Islet of Langerhans (tissue), 1 donor: Measurements from ENCODE around the gene TRIM63.

Experiments
- FAIRE-seq: peaks from one replicate; lab custom pipeline; 2011; peaks lifted over from hg19 to GRCh38; lab: Jason Lieb, UNC

TRIM63 gene

DNA sequence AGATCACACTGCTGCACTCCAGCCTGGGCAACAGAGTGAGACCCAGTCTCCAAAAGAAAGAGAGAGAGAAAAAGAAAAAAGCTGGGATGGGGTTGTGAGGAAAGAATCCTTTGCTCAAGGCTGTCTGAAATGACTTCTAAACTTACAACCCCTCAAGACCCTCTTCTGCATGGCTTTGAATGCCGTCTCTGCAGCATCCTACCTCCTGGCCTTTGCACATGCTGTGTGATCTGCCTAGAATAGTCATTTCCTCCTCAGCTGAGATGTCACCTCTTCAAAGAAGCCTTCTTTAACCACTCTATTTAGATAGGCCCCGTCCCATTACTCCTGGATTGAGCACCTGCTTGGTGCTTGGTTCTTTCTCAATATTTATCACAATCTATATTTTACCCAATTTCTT is 17.4 kb upstream of the TRIM63 start:
- FAIRE-seq: no peak

DNA sequence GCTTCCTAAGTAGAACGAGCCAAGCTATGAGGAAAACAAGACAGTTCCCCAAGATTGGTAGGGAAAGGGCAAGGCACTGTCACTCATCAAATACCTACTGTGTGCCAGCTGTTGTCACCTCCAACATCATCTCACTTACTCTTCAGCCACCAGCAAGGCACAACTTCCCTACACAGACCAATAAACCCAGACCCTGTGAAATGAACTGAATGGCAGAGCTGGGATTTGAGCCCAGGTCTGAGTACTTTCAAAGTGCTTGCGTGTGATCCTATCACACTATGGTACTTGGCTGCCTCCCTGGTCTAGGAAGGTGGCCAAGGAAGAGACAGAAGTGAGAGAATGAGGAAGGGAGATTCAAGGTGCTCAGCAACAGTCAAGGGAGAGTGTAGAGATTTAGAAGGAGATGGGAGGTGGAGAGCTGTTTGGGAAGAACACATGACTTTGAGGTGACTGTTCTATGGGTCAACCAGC is 16.7 kb upstream of the TRIM63 start:
- no peak for FAIRE-seq

DNA sequence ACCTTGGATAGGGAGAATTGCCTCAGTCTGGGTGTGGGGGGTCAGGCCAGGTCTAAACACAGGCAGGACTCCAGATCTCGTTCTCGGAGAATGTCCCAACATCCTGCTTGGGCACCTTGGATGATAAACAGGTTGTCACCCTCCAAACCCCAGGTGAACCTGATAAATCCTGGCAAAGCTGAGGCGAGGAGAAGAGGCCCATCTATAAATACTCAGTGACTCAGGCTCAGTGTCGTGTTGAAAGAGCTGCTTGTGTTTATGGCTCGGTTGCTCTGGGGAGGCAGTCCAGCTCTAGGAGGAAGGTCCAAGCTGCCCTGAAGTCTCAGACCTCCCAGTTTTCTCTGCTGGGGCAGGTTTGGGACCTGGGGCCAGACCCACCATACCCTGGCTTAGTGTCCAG is 15.8 kb upstream of the TRIM63 start:
- FAIRE-seq: no peak

DNA sequence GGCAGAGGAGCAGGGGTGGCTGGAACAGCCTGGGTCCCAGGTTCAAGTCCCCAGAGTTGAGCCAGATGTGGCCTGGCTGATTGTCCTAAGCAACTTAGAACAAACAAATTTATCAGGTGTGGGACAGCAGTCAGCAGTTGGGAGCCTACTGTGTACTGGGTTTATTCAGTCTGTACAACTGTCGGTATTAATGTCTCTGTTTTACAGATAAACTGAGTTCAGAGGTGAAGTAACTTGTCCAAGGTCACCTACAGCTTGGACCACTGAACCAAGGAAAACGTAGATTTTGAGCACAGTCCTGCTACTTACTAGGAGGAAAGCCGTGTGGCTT is 14.6 kb upstream of the TRIM63 start:
- FAIRE-seq: no peak

DNA sequence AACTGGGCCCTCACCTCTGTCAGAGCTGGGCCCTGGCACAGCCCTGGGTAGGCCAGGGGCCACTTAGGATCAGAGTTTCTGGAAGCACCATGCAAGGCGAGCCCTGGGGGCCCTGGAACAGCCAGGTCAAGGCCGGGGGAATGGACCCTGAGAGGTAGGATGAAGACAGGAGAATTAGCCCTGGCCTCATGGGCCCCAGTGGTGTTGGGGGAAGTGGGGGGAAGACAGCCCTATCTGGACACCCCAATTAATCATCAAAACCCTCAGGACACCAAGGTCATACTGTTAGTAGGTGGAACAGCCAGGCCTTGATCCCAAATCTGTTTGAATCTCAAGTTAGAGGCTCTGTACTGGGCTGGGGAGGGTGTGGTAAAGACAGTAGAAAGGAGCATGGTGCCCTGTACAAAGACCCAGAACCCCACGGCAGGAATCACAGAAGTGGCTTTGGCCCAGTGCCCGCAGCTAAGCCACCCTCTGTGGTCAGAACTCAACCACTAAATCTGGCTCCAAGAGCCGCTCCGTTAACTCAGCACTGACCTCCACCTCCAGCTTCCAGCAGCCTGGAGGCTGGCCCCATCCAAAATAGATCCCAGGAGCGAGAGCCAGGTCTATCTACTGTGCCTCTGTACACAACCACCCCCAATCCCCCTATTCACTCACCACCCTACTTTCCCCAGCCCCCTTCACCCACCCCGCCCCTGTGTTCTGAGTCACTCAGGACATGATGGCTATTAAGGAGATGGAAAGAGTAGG is 14.0 kb upstream of the TRIM63 start:
- no peak for FAIRE-seq

DNA sequence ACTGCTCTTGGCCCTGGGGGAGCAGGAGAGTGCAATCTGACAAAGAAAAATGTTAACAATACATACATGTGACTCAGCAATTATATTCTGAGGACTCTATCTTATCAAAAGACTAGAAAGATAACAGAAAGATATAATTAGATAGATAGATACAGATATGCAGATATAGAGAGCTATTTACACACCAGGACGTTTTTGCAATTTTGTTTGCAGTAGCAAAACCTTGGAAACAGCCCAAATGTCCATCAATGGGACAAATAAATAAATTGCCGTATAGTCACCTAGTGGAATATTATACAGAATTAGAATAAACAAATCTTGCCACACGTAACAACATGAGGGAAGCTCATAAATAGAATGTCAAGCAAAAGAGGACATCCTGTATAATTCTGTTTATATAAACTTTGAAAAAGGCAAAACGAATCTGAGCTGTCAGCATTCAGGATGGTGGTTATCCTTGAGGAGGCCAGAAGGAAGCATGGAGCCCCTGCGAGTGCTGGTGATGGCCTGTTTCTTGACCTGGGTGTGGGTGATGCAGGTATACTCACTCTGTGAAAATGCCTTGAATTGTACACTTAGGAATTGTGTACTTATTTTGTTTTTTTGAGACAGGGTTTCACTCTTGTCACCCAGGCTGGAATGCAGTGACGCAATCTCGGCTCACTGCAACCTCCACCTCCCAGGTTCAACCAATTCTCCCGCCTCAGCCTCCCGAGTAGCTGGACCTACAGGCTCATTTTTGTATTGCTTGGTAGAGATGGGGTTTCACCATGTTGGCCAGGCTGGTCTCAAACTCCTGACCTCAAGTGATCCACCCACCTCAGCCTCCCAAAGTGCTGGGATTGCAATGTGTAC is 12.8 kb upstream of the TRIM63 start:
- no peak for FAIRE-seq

DNA sequence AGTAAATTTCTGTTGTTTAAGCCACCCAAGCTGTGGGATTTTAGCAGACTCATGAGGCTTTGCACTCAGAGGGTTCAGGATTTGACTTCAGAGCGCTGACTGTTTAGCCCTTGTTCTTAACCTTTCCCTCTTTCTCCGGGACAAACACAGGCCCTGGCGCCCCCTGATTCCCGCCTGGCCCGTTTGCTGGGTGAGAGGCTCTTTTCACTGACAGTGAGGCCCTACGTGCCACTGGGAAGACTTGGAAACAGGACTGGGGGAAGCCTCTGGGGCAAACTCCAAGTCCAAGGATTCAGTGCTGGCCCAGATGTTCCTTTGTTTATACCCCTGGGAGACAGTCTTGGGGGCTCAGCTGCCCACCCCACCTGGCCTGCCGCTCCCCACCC is 11.7 kb upstream of the TRIM63 start:
- no peak for FAIRE-seq

DNA sequence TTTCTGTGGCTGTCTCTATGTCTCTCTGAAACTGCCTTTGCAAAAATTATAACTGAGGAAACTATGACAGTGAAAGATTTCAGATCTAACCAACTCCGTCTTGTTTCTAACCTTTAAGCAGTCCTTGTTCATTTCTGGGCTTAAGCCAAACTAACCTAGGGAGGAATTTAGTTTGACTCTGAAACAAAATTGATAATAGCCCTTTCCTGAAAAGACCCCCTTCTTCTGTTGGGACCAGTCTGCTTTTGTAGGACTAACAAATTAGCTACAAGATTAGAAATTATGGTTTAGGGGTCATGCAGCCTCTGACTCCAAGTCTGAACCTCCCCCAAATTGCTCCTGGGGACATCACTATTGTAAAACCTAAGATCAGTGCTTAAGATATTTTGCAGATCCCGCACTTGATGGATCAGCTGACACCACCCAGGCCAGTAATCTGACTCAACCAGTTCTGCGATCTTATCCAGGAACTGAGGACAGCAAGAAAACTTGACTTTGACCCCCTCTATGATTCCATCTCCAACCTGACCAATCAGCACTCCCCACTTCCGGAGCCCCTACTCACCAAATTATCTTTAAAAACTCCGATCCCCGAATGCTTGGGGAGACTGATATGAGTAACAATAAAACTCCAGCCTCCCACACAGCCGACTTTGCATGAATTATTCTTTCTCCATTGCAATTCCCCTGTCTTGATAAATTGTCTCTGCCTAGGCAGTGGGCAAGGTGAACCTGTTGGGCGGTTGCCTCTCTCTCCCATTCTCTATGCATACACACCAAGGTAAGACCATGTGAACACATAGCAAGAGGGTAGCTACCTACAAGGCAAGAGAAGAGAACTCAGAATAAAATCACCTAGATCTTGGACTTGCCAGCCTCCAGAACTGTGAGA is 11.1 kb upstream of the TRIM63 start:
- no peak for FAIRE-seq

DNA sequence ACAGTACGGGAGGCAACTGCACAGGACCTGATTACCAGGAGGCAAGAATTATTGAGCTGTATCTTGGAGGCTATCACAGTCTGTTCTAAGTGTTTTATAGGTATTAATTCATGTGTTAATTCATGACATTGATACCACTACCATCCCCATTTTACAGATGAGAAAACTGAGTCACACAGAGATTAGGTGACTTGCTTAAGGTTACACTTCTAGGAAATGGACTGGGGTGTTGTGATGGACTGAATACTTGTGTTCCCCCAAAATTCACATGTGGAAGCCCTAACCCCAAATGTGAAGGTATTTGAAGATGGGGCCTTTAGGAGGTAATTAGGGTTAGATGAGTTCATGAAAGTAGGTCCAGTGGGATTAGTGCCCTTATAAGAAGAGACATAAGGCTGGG is 10.1 kb upstream of the TRIM63 start:
- FAIRE-seq: no peak

DNA sequence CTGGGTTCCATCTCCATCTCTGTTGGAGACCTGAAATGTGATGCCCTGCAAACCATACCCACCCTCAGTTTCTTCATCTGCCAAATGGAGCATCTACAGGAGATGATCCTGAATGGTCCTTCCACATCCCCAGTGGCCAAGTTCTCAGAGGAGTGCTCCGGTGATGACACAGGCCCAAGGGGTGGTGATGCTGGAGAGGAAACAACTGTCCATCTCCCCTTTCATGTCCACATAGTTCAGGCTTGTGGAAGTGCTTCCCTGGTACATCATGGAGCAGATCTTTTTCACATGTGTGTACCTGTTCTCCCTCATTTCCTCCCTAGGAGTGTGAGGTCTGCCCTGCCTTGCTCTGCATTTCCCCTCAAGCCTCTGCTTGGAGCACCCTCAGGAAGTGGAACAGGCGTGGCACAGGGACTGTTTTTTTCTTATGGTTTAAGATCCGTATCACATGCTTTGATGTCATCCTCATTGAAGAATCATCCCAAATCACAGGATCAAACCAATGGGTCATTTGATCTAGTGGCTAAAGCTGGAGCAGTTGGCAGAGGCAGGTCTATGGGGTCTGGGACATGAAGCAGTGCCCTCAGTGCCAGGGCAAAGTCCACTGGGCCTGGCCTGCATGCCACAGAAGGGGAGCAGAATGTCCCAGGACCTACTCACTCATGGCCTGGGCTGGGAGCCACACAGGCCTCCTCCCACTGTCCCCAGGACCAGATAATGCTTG is 8.2 kb upstream of the TRIM63 start:
- FAIRE-seq: no peak

DNA sequence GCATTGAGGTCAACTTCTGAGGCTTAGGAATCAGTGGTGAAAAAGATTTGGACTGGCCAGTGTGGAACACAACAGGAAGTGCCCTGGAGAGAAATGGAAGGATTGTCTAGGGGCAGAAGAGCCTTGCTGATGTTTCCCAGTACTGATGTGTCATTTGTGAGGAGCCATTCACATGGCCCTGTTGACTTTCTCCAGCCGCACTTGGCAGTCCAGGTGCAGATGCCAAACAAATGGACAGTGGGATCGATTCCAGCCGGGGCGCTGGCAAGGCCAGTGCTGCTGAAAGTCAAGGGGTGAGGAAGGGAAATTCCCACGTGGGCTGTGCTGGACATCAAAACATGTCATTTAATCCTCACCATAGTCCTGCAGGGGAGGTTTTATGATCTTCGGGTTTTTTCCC is 4.9 kb upstream of the TRIM63 start:
- no peak for FAIRE-seq

DNA sequence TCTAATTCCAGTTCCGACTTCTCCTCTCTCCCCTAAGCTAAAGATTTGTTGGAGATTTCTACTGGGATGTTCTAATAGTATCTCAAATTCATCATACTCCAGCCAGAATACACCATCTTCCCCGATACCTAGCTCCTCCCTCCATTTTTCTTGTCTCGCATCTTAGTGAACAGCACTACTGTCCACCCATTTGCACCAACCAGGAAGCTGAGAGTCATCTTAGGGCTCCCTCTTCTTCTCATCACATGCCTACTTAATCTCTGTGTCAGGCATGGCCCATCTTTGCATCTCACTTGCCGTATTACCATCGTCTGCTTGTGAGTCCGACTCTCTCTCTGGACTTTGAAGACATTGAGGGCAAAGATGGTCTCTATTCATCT is 3.5 kb upstream of the TRIM63 start:
- no peak for FAIRE-seq

DNA sequence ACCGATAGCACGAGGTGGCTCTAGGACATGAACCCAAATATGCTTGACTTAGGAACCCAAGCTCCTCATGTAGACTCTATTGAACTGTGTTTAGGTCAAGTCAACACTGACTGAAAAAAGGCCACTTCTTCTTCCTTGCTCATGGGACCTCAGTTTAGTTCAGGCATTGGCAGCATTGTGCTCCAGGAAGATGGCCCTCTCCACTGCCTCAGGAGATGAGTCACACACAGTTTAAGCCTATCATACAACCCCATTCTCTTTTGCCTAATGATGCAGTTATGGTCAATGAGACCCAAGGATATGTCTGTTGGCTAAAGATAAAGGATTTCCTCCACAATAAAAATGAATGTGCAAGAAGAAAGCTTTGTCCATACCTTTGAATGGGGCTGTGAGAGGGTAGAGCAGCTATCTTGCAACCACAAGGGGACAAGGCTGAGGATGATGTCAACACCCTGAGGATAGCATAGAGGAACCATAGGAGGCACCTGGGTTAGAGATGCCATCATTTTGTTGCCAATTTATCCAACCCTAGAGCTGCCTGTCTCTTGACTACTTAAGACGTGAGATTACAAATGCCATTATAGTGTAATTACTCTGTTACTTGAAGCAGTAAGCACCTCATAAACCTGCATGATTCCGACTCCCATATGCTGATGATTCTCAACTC is 3.0 kb upstream of the TRIM63 start:
- no peak for FAIRE-seq

DNA sequence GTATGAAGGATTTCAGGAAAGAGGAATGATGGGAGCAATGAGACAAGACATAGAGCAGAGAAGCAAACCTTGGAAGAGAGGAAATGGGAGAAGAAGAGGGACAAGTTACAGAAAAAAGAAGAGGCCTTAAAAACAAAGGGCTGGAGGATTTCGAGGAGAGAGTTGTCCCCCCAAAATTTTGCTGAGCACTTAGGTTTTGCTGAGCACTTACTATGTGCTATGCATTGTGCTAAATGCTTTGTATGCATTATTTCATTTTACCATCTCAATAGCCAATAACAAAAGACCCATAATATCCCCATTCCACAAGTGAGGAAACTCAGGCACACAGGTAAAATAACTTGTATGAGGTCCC is 2.5 kb upstream of the TRIM63 start:
- no peak for FAIRE-seq

DNA sequence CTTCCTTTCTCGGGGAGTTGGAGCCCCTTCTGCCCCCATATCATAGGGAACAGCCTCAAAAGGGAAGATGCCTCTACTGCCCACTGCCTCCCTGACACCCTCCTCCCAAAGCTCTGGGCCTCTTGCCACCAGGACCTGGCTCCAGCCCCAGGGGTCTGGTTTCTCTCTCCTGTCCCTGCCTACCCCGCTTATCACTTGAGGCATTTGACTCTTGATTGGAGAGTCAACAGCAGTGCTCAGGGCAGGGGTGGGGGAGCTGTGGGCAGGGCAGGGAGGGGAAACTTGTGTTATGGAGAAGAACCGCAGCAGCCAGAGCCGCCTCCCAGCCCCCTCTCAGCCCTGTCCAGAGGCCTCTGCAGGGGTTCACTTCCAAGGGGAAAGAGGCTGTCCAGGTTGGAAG is 573 bp downstream of the TRIM63 start:
- FAIRE-seq: no peak

DNA sequence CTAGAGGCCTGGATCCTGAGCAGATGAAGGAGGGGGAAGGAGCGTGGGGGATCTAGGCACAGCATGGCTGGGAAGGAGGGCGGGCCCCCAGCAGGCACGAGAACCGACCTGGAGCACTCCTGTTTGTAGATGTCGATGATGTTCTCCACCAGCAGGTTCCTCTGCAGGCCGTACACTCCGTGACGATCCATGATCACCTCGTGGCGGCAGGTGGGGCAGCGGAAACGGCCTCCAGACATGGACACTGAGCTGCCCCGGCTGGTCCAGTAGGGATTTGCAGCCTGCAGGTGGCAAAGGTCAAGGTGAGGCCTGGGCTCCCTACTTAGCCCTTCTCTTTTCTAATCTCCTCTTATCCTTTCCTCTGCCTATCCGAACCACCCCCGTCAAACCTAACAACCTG is 1.3 kb downstream of the TRIM63 start:
- FAIRE-seq: no peak

DNA sequence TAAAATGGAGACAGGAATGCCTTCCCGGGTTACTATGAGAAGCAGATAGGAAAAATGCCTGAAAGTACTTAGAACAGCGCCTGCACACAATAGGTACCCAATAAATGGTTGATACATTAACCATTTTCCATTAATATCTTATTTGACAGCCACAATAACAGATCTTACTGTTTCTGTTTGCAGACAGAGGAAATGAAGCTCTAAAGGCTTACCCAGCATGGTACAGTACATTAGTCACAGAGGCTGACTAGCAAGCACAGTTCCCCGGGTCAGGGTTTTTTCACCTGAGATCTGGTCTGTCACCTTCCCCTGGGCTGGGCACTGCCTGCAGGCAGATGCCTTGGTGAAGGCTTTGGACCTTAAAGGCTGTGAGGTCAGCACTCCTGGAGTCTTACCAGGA is 2.9 kb downstream of the TRIM63 start:
- FAIRE-seq: peak; percentile 90

DNA sequence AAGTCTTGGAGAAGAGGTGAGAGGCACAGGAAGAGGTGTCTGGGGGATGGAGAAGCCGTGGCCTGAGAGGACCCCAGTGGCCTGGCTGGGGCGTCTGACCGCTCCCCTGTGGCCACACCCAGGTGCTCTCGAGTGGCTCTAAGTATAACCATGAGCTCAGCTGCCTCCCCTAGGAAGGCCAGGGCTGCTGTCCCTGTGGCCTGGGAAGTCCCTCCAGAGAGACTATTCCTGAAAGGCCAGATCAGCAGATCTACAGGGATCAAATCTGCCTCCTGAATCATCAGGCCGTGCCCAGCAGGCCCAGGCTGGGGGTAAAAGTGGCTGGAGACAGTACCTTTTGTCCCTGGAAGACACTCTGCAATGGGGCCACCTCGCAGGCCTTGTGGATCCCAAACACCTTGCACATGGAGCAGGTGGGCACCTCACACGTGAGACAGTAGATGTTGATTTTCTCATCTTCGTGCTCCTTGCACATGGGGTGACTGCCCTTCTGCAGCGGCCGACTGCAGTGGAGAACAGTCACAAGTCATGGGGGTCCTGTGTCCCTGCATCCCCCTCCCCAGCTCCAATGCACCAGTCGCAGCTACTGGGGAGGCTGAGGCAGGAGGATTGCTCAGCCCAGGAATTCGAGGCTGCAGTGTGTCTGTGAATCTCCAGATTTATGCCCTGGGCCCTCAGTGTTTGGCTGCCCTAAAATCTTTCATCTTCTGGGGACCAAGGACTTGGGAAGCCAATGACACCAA is 6.4 kb downstream of the TRIM63 start:
- FAIRE-seq: no peak

DNA sequence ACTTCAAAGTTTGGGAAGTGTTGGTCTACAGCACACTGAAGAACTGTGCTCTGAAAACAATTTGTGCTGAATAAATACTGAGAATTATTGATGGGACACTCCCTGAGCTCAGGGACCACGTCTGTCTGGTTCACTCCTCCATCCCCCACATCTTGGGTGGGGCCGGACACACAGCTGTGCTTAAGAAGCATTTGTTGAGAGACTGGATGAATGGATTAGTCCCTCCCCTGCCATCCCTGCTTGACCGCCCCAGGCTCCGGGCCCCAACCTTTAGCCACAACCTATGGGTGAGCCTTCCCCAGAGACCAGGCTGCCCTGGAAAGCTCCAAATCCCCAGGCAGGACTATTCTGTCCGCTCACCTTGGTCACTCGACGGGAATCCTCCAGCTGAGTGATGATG is 7.5 kb downstream of the TRIM63 start:
- FAIRE-seq: no peak

DNA sequence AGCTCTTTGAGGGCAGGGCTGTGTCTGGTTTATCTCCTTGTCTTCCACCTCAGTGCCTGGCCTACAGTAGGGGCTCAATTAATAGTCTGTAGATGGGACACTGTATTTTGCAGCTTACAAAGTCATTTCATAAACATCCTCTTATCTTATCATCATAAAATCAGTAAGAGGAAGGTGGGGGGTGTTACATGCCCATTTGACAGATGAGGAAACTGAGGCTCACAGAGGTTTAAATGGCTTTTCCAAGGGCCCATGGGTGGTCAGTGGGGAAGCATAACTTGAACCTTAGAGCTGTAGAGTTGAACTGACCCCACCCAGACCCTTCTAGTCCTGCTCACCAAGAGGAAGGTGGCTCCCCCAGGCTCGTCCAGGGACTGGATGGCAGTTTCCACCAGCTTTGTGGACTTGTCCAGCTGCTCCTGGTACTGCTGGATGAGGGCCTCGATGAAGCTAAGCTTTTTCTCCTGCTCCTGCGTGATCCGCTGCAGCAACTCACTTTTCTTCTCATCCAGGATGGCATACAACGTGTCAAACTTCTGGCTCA is 9.3 kb downstream of the TRIM63 start:
- no peak for FAIRE-seq

DNA sequence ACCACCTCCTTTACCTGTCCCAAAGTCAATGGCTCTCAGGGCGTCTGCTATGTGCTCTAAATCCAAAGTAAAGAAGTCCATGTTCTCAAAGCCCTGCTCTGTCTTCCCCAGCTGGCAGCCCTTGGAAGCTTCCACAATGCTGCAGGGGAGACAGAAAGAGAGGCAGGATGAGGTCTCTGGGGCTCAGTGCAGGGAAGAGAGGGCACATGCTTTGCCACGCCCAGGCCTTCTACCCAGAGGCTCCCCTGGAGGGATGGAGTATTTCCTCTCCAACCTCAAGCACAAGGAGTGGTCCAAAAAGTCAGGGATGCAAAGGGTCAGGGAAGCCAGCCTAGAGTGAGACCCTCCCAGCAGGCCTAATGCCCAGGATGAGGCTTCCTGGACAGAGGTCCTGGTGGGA is 10.2 kb downstream of the TRIM63 start:
- no peak for FAIRE-seq
